ENCODE measurements around the gene DHPS.

DHPS gene

DNA sequence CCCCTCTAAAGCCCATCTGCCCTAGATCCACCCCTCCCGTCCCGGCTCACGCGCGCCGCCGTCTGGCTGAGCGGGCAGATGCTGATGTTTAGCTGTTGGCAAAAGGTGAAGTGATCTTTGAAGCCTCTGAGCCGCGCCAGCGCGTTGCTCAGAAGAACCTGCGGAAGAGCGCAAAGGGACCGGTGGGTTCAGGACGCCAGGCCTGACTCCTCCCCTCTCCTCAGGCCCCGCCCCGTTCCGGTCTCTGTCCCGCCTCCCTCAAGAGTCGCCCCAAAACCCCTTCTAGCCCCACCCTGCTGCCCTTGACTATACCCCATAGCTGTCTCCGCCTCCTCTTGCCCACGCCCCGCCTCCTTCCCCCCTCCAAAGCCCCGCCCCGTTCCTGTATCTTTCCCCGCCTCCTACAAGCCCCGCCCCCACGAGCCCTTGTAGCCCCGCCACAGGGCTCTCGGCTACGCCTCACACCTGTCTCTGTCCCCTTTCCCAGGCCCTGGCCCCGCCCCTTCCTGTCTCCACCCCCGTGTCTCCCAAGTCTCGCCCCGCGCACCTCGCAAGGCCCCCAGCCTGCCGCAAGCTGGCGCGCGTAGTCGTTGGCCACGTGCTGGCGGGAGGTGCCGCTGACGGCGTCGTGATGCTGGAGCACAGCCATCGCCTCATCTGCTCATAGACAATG is 24.6 kb downstream of the DHPS start:
- TF ChIP-seq, protein P1, sequence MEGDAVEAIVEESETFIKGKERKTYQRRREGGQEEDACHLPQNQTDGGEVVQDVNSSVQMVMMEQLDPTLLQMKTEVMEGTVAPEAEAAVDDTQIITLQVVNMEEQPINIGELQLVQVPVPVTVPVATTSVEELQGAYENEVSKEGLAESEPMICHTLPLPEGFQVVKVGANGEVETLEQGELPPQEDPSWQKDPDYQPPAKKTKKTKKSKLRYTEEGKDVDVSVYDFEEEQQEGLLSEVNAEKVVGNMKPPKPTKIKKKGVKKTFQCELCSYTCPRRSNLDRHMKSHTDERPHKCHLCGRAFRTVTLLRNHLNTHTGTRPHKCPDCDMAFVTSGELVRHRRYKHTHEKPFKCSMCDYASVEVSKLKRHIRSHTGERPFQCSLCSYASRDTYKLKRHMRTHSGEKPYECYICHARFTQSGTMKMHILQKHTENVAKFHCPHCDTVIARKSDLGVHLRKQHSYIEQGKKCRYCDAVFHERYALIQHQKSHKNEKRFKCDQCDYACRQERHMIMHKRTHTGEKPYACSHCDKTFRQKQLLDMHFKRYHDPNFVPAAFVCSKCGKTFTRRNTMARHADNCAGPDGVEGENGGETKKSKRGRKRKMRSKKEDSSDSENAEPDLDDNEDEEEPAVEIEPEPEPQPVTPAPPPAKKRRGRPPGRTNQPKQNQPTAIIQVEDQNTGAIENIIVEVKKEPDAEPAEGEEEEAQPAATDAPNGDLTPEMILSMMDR (IDR thresholded peaks at IDR 0.05), result no peak

DNA sequence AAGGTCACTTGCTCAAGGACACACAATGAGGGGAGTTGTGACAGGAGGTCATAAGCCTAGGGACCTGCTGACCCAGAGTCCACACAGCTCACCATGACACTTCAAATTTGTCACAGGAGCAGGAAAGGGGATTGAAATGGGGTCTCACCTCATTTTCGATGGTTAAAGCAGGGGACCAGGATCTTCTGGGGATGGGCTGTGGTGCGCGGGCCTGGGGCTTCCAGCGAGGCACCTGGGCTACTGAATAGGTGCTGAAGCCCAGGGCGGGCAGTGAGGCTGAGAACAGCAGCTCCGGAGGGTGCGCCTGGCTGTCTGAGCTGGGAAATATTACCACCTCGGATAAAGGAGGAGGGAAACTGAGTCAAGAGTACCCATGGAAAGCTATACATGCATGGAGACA is 26.1 kb downstream of the DHPS start:
- TF ChIP-seq, protein P1 (IDR thresholded peaks at IDR 0.05), result no peak

DNA sequence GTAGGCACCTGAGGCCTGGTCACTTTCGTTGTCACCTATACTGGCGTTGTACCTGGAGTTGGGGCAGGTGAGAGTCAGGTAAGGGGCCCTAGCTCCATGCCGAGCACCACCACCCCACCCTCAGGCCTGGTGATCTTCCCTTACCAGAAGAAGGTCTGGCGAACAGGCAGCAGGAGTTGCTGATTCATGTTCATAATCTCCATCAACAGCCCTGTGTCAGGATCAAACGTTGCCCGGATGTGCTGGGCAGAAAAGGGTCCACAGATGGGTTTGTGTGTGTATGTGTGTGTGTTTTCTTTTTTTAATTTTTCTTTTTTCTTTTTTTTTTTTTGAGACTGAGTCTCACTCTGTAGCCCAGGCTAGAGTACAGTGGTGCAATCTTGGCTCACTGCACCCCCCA is 29.5 kb downstream of the DHPS start:
- TF ChIP-seq, protein P1 (IDR thresholded peaks at IDR 0.05), result no peak

DNA sequence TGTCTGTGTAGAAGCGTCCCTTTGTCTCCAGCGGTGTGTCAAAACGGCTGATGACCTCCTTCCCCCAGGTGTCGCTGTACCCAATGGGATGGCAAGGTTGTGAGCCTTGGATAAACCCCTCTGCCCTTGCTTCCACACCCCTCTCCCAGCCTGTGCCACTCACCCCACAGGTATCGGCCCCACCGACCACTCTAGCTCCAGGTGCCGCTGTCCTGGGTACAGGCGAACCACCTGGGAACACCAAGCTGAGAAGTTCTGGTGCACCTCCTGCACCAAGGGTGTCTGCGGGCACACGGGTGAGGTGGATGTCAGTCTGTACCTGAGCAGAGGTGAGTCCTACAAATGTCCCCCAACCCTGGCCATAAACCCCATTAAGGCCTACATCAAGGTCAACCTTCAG is 31.7 kb downstream of the DHPS start:
- TF ChIP-seq, protein P1 (IDR thresholded peaks at IDR 0.05), result no peak

DNA sequence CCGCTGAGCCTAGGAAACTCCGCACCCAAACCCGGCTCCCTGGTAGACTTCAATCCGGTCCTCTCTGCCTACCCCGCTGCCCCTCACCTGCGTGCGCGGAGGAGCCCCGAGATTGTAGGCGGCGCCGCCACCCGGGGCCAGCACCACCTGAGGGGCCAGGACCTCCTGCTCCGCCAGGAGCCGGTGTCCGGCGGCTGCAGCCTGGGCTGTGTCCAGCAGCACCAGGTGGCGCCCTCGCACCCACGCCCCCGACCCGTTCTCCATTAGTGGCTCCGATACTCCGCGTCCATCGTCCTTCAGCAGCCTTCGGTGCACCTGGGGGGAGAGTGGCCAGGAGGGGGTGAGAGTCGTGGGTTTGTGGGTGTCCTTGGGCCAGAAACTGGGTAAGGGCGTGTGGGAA is 33.6 kb downstream of the DHPS start:
- TF ChIP-seq, protein P1 (IDR thresholded peaks at IDR 0.05), result no peak

DNA sequence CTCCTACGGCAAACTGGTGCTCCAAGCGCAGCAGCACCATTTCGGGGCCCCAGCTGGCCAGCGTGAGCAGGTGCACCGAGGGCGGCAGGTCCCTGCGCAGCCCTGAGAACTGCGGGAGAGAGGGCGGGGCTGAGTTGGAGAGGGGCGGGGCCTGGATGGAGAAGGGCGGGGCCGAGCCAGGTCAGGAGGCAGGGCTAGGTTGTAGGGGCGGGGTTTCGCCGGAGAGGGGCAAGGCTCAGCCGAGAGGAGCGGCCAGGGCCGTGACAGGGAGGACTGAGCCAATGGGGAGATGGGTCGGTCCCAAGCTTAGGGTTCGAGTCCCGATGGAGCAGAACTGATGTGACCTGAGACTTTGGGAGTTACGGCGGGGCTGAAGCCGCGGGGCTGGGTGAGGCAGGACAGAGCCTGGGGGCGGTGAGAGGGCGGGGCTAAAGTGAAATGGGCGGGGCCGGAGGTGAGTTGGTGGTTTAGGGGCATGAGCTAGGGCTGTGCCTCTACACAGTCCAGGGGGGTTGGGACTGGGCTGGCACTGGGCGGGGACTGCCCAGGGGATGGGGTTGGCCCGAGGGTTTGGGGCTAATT is 34.1 kb downstream of the DHPS start:
- TF ChIP-seq, protein P1 (IDR thresholded peaks at IDR 0.05), result no peak

DNA sequence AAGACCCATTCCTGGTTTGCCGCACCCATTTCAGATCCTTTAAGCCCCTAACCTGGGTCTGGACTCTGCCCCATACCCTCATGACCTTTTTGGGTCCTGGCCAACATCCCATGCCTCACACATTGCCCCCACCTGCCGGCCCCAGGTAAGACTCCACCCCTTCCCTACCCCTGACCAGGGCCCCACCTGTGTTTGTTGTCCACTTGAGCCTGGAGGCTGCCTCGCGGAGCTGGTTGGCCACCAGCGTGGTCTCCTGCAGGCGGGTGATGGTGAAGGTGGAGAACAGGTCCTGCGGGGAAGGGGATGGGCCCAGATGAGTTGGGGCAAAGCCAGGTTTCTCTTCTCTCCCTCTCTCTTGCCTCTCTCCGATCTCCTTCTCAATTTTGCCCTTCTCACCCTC is 34.6 kb downstream of the DHPS start:
- TF ChIP-seq, protein P1 (IDR thresholded peaks at IDR 0.05), result no peak

Measured in LNCAP (cell line).